Neutrophil (primary cell): ENCODE results near the gene ARL5C.
A peak's percentile ranks its signal among the peaks of the same experiment; 100 is the strongest.

Source experiments
- H3K27ac ChIP-seq: fragments of 200-600 bp; sonication (generic); 2 replicates; pipeline ENCODE4 v1.5.1; 2016; ENCODE audit warnings: mild to moderate bottlenecking, moderate library complexity
- H3K27me3 ChIP-seq: fragments of 200-600 bp; sonication (generic); 2 replicates; pipeline ENCODE4 v1.6.0; 2016; ENCODE audit warnings: mild to moderate bottlenecking
- H3K36me3 ChIP-seq: fragments of 200-600 bp; sonication (generic); 2 replicates; pipeline ENCODE4 v1.5.1; 2017
- H3K4me1 ChIP-seq, 2 experiments: fragments of 200-600 bp in 1 of 2; sonication (generic) in 1 of 2; 1 replicate in 1 of 2; 2 replicates in 1 of 2; pipeline versions ENCODE4 v1.5.1 to v1.6.1; 2013 to 2016; ENCODE audit warnings: low read depth in 1 of 2, low read length in 1 of 2, mild to moderate bottlenecking in 1 of 2, moderate library complexity in 1 of 2; ENCODE audit not compliant: control insufficient read depth in 1 of 2, insufficient read depth in 1 of 2
- H3K4me3 ChIP-seq, 2 experiments: fragments of 200-600 bp in 1 of 2; sonication (generic) in 1 of 2; 1 replicate in 1 of 2; 2 replicates in 1 of 2; pipeline ENCODE4 v1.5.1; 2013 to 2016; ENCODE audit warnings: low read depth in 1 of 2, low read length in 1 of 2, mild to moderate bottlenecking in 1 of 2, moderate library complexity in 1 of 2
- H3K9me3 ChIP-seq: fragments of 200-600 bp; sonication (generic); 2 replicates; pipeline ENCODE4 v1.5.1; 2016
- TF ChIP-seq, protein P1 (sequence below): fragments of 200-600 bp; sonication (generic); IDR thresholded peaks from 2 replicates; pipeline ENCODE4 v1.5.1; 2016; ENCODE audit warnings: antibody characterized with exemption

The ARL5C gene

DNA sequence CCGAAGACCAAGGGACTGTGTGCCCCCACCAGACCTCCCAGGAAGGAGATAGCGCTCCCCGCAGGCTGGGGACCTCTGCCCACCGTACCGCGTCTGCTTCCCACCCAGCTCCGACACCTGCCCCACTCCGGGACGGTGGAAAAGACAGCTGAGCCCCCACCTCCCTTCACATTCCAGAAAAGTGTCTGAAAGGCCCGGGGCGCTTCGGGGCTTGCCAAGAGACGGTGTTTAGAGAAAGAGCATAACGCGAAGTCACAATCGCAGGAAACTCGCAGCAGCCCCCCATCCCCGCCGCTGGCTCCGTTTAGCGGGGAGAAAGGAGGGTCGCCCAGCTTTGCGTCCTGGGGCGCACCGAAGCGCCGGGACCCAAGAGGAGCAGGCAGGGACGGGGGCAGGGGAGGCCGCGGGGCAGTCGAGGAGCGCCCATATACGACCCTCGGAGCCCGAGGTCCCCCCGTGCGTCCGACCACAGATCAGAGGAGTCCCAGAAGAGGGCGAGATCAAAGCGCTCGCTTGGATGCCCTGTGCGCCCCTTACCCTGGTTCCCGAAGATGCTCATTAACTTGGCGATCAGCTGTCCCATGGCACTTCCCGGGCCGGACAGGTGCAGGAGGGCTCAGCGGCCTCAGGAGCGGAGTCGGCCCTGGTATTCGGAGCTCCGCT lies 652 bp downstream of the ARL5C start:
- no peaks in the 10 kb centered on the region for H3K36me3 ChIP-seq
- H3K4me3 ChIP-seq = peak overlapping the region; percentile 47 to 49
- no peaks in the 10 kb centered on the region for H3K9me3 ChIP-seq
- TF ChIP-seq, protein P1, sequence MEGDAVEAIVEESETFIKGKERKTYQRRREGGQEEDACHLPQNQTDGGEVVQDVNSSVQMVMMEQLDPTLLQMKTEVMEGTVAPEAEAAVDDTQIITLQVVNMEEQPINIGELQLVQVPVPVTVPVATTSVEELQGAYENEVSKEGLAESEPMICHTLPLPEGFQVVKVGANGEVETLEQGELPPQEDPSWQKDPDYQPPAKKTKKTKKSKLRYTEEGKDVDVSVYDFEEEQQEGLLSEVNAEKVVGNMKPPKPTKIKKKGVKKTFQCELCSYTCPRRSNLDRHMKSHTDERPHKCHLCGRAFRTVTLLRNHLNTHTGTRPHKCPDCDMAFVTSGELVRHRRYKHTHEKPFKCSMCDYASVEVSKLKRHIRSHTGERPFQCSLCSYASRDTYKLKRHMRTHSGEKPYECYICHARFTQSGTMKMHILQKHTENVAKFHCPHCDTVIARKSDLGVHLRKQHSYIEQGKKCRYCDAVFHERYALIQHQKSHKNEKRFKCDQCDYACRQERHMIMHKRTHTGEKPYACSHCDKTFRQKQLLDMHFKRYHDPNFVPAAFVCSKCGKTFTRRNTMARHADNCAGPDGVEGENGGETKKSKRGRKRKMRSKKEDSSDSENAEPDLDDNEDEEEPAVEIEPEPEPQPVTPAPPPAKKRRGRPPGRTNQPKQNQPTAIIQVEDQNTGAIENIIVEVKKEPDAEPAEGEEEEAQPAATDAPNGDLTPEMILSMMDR = no peak
- H3K27ac ChIP-seq = no peak overlapping the region
- H3K27me3 ChIP-seq = peaks cover 47% of the 10 kb centered on the region
- H3K4me1 ChIP-seq = peaks cover 13 to 22% of the 10 kb centered on the region in 2 experiments

DNA sequence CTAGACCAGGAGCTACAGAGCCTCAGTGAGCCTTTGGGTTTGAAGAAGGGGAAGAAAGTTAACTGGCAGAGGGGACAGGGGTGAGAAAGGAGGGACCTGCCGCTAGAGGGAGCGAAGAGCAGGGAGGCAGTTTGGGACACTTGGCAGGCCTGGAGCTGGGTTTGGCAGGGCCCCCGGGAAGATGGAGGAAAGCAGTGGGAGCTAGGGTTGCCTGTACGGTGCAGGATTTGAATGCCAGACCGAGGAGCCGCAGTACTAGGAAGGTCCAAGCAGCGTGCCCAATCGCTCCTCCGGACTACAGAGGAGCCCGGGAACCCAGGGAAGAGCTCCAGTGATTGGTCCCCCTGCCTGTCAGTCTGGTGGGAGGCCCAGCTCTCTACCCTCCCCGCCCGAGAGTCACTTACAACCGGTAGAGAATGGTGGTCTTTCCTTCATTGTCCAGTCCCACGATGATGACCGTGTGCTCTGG lies 1.3 kb downstream of the ARL5C start:
- H3K27ac ChIP-seq = no peak overlapping the region
- H3K4me3 ChIP-seq = peak overlapping the region; percentile 47 to 49
- H3K27me3 ChIP-seq = peaks cover 42% of the 10 kb centered on the region
- TF ChIP-seq, protein P1 = peak; percentile 61
- H3K36me3 ChIP-seq = no peaks in the 10 kb centered on the region
- H3K4me1 ChIP-seq = peaks cover 13 to 22% of the 10 kb centered on the region in 2 experiments
- H3K9me3 ChIP-seq = no peaks in the 10 kb centered on the region

DNA sequence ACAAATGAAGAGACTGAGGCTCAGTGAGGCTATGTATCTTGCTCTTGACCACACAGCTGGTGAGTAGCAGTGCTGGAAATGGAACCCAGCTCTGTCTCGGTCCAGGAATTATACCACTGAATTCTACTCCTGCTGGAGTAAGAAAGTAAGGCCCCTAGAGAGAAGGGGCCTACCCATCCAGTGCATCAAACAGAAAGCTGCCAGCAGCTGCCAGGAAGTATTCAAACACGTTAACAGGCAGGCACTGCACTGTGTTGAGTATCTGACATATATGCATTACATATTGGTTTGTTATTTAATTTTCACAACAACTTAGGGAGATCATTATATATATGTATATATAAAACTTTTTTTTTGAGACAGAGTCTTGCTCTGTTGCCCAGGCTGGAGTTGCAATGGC lies 4.0 kb downstream of the ARL5C start:
- TF ChIP-seq, protein P1 = no peak
- H3K9me3 ChIP-seq = no peaks in the 10 kb centered on the region
- H3K36me3 ChIP-seq = no peaks in the 10 kb centered on the region
- no peak overlapping the region for H3K27ac ChIP-seq
- H3K27me3 ChIP-seq = peaks cover 27% of the 10 kb centered on the region
- H3K4me3 ChIP-seq = no peak overlapping the region
- H3K4me1 ChIP-seq = peaks cover 13 to 16% of the 10 kb centered on the region in 2 experiments

DNA sequence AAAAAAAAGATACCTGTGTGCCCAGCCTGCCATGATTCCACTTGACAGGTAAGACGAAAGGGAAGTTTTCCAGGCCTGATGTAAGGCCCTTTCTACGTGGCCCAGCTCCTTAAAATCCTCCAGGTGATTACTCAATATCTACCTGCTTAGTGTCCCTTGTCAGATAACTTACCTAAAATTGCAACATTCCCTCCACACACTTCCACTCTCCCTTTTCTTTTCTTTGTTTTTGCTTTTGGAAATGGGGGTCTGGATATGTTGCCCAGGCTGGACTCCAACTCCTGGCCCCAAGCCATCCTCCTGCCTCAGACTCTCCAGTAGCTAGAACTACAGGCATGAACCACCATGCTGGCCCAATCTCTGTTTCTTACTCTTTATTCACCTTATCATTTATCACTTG lies 7.3 kb downstream of the ARL5C start:
- H3K4me1 ChIP-seq = peaks cover 10% of the 10 kb centered on the region in 2 experiments
- H3K36me3 ChIP-seq = no peaks in the 10 kb centered on the region
- TF ChIP-seq, protein P1 = no peak
- H3K9me3 ChIP-seq = no peaks in the 10 kb centered on the region
- H3K4me3 ChIP-seq = no peak overlapping the region
- no peak overlapping the region for H3K27ac ChIP-seq
- H3K27me3 ChIP-seq = peaks cover 16% of the 10 kb centered on the region

DNA sequence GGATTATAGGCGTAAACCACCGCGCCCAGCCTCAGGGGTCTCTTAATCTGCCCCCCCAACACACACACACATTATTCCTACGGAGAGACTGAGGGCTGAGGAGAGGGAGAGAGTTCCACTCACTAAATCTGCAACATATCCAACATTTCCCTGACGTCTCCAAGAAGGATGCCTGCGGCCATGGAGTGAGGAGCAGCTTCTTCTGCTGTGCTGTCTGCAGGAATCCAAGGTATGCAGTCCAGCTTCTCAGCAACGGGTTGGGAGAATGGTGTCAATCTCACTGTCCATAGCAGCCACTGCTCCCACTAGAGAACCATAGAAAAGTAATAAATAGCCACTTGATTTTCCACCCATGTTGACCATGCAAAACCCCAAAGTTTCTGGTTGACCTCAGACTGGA lies 9.5 kb downstream of the ARL5C start:
- Histone ChIP-seq H3K4me1 (peaks cover 26 to 31% of the 10 kb centered on the region in 2 experiments), H3K4me3 (no peak overlapping the region), H3K9me3 (no peaks in the 10 kb centered on the region)

More for the DNA sequence above, 9.5 kb downstream of the ARL5C start:
- Histone ChIP-seq H3K27me3 (peaks cover 29% of the 10 kb centered on the region), H3K27ac (no peak overlapping the region), H3K36me3 (no peaks in the 10 kb centered on the region)
- TF ChIP-seq, protein P1 = no peak
